Panc1 (cell line): ENCODE measurements around the gene MPHOSPH6. TPM values are rescaled to one million over a fixed set of nuclear protein-coding genes. Genes with fewer than 3 reads are reported as not detected.

Experiments used
- ATAC-seq: fragments of 200-7000 bp; cut with Tn5 transposase; 2 replicates; pipeline ENCODE4 v1.9.1; 2020; ENCODE audit warnings: mild to moderate bottlenecking, moderate library complexity
- BruUV-seq: library from RNA; stranded (reverse); fragments of 400-500 nt; replicated peaks from 2 replicates; lab custom pipeline; 2021; lab: Mats Ljungman, UMichigan
- CTCF ChIA-PET: fragments of 300-600 bp; sonication (Branson Sonifier 250); formaldehyde crosslinking; loops from one replicate; lab custom pipeline; 2022; ENCODE audit warnings: antibody characterized with exemption; lab: Charles Lee
- POLR2A ChIA-PET: fragments of 300-600 bp; sonication (Branson Sonifier 250); formaldehyde crosslinking; loops from one replicate; lab custom pipeline; 2022; ENCODE audit warnings: antibody characterized with exemption; lab: Charles Lee
- DNase-seq: peaks from one replicate; pipeline ENCODE4 v3.0.0-alpha.2; 2010; ENCODE audit warnings: low read depth, low spot score
- H3K27ac ChIP-seq: 2 replicates; pipeline ENCODE4 v1.5.1; 2011; ENCODE audit warnings: mild to moderate bottlenecking, low read length, inconsistent platforms
- H3K27me3 ChIP-seq: fragments of 200-500 bp; sonication (Bioruptor generic); 2 replicates; pipeline ENCODE4 v1.6.0; 2014; ENCODE audit warnings: low read length, inconsistent platforms; ENCODE audit not compliant: control insufficient read depth, insufficient read depth
- H3K36me3 ChIP-seq: fragments of 200-500 bp; sonication (Bioruptor generic); 2 replicates; pipeline ENCODE4 v1.5.1; 2014; ENCODE audit warnings: inconsistent platforms, mild to moderate bottlenecking, low read length, moderate library complexity; ENCODE audit not compliant: control insufficient read depth, insufficient read depth
- H3K4me1 ChIP-seq: 2 replicates; pipeline ENCODE4 v1.5.1; 2011; ENCODE audit warnings: inconsistent platforms, mild to moderate bottlenecking, low read length, moderate library complexity; ENCODE audit not compliant: control insufficient read depth, insufficient read depth
- H3K4me3 ChIP-seq, 2 experiments: 2 replicates each; pipeline ENCODE4 v1.5.1; 2011 to 2012; ENCODE audit warnings: low read depth in 2 of 2, low read length in 2 of 2, mild to moderate bottlenecking in 2 of 2, inconsistent platforms in 1 of 2, moderate library complexity in 1 of 2
- H3K9me3 ChIP-seq: fragments of 200-500 bp; sonication (Bioruptor generic); 2 replicates; pipeline ENCODE4 v1.5.1; 2014; ENCODE audit warnings: low read depth, mild to moderate bottlenecking, inconsistent platforms, low read length, moderate library complexity; ENCODE audit not compliant: control insufficient read depth, insufficient read depth
- CTCF ChIP-seq: fragments of 450-650 bp; IDR thresholded peaks from 2 replicates; pipeline ENCODE4 v1.5.1; 2017; ENCODE audit warnings: mild to moderate bottlenecking
- POLR2AphosphoS5 ChIP-seq: IDR thresholded peaks from 2 replicates; pipeline ENCODE4 v1.6.1; 2012; ENCODE audit warnings: mild to moderate bottlenecking, low read depth, low read length, moderate library complexity
- REST ChIP-seq, 2 experiments: IDR thresholded peaks; 2 replicates each; pipeline ENCODE4 v1.6.1; 2011 to 2012; ENCODE audit warnings: low read depth in 2 of 2, control low read depth in 1 of 2, low read length in 1 of 2, mild to moderate bottlenecking in 1 of 2, moderate library complexity in 1 of 2; ENCODE audit not compliant: insufficient read depth in 1 of 2
- SIN3A ChIP-seq: IDR thresholded peaks from 2 replicates; pipeline ENCODE4 v1.6.1; 2012; ENCODE audit warnings: low read depth, mild to moderate bottlenecking, low read length, moderate library complexity, borderline replicate concordance; ENCODE audit not compliant: insufficient read depth
- TCF7L2 ChIP-seq: IDR thresholded peaks from 2 replicates; pipeline ENCODE4 v1.6.1; 2011; ENCODE audit warnings: mild to moderate bottlenecking, low read depth, low read length, inconsistent platforms
- in situ Hi-C: cut with HindIII; loops from 2 replicates; pipeline ENCODE4 v1.10.0; 2016; ENCODE audit warnings: low sequenced_read_pairs, low pct_unique_long_range_greater_than_20kb
- intact Hi-C: fragments of 100-400 bp; cut with micrococcal nuclease; formaldehyde crosslinking; loops from one replicate; pipeline ENCODE4 v1.10.0; 2022; ENCODE audit not compliant: unreplicated experiment
- total RNA-seq: library from RNA; stranded (reverse); gene quantifications from one replicate; pipeline ENCODE4 v1.2.1, GENCODE V29; 2021; ENCODE audit not compliant: unreplicated experiment

The MPHOSPH6 gene
- total RNA-seq, 1 experiment from 2014 or later: 36.7 TPM

GRCh38 chr16:82182266-82183003, 12.4 kb upstream of the MPHOSPH6 start:
- H3K4me1 ChIP-seq: no peaks in the 10 kb centered on the region
- DNase-seq: no peak
- no peak for ATAC-seq
- peaks cover 5% of the 10 kb centered on the region for H3K27me3 ChIP-seq
- H3K36me3 ChIP-seq: no peaks in the 10 kb centered on the region
- ChIA-PET POLR2A (no interaction called here), CTCF (interaction anchor here (0.6 kb wide), 1 partner anchor 221 kb away, joined by 3 read pairs; no protein-coding TSS in a partner anchor)
- no peaks in the 10 kb centered on the region for H3K9me3 ChIP-seq
- TF ChIP-seq SIN3A: no peak
- no peak for TF ChIP-seq CTCF
- TF ChIP-seq POLR2AphosphoS5: no peak
- TF ChIP-seq REST (IDR thresholded peaks at IDR 0.05; ENCODE audit: insufficient read depth in 1 of 2, low read depth in 2 of 2, low read length in 1 of 2): no peak
- no peak for TF ChIP-seq TCF7L2
- H3K4me3 ChIP-seq: no peak overlapping the region
- intact Hi-C loops (no loop called here), in situ Hi-C loops (no loop called here)
- H3K27ac ChIP-seq: no peak overlapping the region
- BruUV-seq: no TSS peak

- ChIA-PET CTCF (interaction anchor here (0.6 kb wide), 1 partner anchor 220 kb away, joined by 3 read pairs; no protein-coding TSS in a partner anchor), POLR2A (no interaction called here)
- Histone ChIP-seq H3K27ac (no peak overlapping the region), H3K36me3 (no peaks in the 10 kb centered on the region), H3K4me3 (no peak overlapping the region), H3K4me1 (no peaks in the 10 kb centered on the region), H3K27me3 (peaks cover 5% of the 10 kb centered on the region), H3K9me3 (no peaks in the 10 kb centered on the region)
- in situ Hi-C loops: no loop called here
- no peak for ATAC-seq
- BruUV-seq: no TSS peak
- no peak for DNase-seq
- no peak for TF ChIP-seq REST (IDR thresholded peaks at IDR 0.05; ENCODE audit: insufficient read depth in 1 of 2, low read depth in 2 of 2, low read length in 1 of 2)
- TF ChIP-seq SIN3A: no peak
- TF ChIP-seq POLR2AphosphoS5: no peak
- no peak for TF ChIP-seq CTCF
- TF ChIP-seq TCF7L2: no peak
- intact Hi-C loops: no loop called here
Measured at GRCh38 chr16:82181461-82182185, 11.6 kb upstream of the MPHOSPH6 start.
